Esophagus mucosa (tissue), 1 donor: ENCODE measurements around the gene RADIL. TPM values are rescaled to one million over a fixed set of nuclear protein-coding genes. Genes with fewer than 3 reads are reported as not detected.

Experiments used
- ATAC-seq: fragments of 200-7000 bp; cut with Tn5 transposase; one replicate; pipeline ENCODE4 v1.9.1; 2020
- total RNA-seq: library from RNA; stranded (reverse); gene quantifications from one replicate; pipeline ENCODE4 v1.2.4, GENCODE V29; 2023
- donor health status: DM: yes; HTN: yes; CAD: no.

Gene RADIL
- total RNA-seq, 1 donor from 2014 or later: 0.20 TPM

- peak; percentile 28 for ATAC-seq
These were observed 91.6 kb downstream of the RADIL start for GRCh38 chr7:4791738-4792536.

GRCh38 chr7:4791101-4791737 is 92.3 kb downstream of the RADIL start:
- no peak for ATAC-seq

- ATAC-seq: no peak
These were observed 93.0 kb downstream of the RADIL start for GRCh38 chr7:4790516-4790991.

- ATAC-seq: no peak
These were observed 93.4 kb downstream of the RADIL start for GRCh38 chr7:4790078-4790465.

- ATAC-seq: no peak
These were observed 94.1 kb downstream of the RADIL start for GRCh38 chr7:4789194-4790077.

GRCh38 chr7:4788627-4789189 is 94.8 kb downstream of the RADIL start:
- no peak for ATAC-seq

GRCh38 chr7:4787947-4788626 is 95.4 kb downstream of the RADIL start:
- no peak for ATAC-seq

- no peak for ATAC-seq
These were observed 96.0 kb downstream of the RADIL start for GRCh38 chr7:4787541-4787940.

- ATAC-seq: no peak
These were observed 97.5 kb downstream of the RADIL start for GRCh38 chr7:4786015-4786414.

- no peak for ATAC-seq
These were observed 98.1 kb downstream of the RADIL start for GRCh38 chr7:4785371-4785770.

GRCh38 chr7:4784799-4785198 is 98.7 kb downstream of the RADIL start:
- ATAC-seq: no peak

- no peak for ATAC-seq
These were observed 99.7 kb downstream of the RADIL start for GRCh38 chr7:4783762-4784351.

- no peak for ATAC-seq
These were observed 100.2 kb downstream of the RADIL start for GRCh38 chr7:4783292-4783652.

GRCh38 chr7:4782333-4783291 is 100.9 kb downstream of the RADIL start:
- ATAC-seq: no peak

GRCh38 chr7:4781366-4782069 is 102.0 kb downstream of the RADIL start:
- no peak for ATAC-seq

- no peak for ATAC-seq
These were observed 104.4 kb downstream of the RADIL start for GRCh38 chr7:4779118-4779517.

- peak; percentile 44 for ATAC-seq
These were observed 107.5 kb downstream of the RADIL start for GRCh38 chr7:4775848-4776623.

GRCh38 chr7:4775250-4775847 is 108.2 kb downstream of the RADIL start, which contains the start of gene AP5Z1:
Gene AP5Z1 (plus strand): TSS chr7:4775623. CDS start chr7:4775716, 93 bp downstream.
- peak; percentile 98 for ATAC-seq
